ENCODE results near the gene VPS13A.

VPS13A gene

DNA sequence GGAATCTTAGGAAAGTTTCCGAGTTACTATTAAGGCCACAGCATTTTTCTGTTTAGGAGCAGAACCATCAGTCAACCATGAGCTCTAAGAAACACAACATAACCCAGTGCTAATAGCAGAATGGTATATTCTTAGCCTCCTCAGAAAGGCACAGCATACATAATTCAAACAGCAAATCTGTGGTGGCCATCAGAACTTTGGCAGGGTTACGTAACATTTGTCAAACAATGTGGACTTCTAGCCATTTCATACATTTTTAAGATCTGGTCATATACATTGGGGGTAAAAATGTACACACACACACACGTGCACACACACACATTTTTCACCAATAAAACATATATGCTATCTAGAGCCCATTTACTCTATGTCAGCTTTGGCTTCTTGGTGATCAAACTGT is 245.6 kb downstream of the VPS13A start:
- no peak for DNase-seq (ENCODE audit: low read depth in 2 of 2)
- TF ChIP-seq, protein P1, sequence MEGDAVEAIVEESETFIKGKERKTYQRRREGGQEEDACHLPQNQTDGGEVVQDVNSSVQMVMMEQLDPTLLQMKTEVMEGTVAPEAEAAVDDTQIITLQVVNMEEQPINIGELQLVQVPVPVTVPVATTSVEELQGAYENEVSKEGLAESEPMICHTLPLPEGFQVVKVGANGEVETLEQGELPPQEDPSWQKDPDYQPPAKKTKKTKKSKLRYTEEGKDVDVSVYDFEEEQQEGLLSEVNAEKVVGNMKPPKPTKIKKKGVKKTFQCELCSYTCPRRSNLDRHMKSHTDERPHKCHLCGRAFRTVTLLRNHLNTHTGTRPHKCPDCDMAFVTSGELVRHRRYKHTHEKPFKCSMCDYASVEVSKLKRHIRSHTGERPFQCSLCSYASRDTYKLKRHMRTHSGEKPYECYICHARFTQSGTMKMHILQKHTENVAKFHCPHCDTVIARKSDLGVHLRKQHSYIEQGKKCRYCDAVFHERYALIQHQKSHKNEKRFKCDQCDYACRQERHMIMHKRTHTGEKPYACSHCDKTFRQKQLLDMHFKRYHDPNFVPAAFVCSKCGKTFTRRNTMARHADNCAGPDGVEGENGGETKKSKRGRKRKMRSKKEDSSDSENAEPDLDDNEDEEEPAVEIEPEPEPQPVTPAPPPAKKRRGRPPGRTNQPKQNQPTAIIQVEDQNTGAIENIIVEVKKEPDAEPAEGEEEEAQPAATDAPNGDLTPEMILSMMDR (IDR thresholded peaks at IDR 0.05; ENCODE audit: low read depth, low read length), result no peak
- no peak overlapping the region for H3K4me3 ChIP-seq (replicated peaks in 1 of 2; ENCODE audit: low read depth in 2 of 2, low read length in 2 of 2)

DNA sequence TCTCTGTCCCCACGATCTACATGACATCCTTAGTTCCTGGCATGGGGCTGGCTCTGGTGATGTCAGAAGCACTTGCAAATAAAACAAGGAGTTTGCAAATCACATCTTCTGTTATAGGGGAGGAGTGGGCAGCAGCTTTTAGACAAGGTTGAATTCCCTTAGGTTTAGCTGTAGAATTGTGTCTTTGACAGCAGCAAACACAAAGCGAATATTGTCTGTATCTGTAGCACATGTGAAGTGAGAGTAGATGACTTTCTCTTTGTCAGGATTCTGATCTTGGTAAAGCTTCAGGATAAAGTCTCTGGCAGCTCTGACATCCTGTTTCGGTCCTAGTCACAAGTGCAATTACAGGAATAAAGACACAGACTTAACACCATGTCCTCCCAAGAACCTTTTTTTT is 246.5 kb downstream of the VPS13A start:
- H3K4me3 ChIP-seq (replicated peaks in 1 of 2; ENCODE audit: low read depth in 2 of 2, low read length in 2 of 2), result no peak overlapping the region
- DNase-seq (ENCODE audit: low read depth in 2 of 2), result no peak
- TF ChIP-seq, protein P1 (IDR thresholded peaks at IDR 0.05; ENCODE audit: low read depth, low read length), result no peak

DNA sequence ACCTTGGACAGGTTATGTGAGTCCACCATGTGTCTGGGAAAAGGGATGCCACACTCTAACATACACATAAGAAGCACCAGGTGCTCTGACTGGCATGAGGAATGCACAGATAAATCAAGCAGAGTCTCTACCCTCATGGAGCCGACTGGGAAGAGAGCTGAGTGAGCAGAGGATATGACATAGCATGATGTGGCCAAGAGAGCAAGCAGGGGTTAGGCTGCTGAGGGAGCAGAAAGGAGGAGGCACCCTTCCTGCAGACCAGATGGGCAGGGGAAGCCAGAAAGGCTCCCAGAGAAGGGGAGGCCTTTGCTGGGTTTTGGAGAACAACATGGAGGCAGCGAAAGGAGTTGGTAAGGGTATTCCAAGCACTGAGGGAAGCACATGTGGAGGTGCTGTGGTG is 247.7 kb downstream of the VPS13A start:
- DNase-seq (ENCODE audit: low read depth in 2 of 2), result peak in 1 of 2 donors; percentile 53
- TF ChIP-seq, protein P1 (IDR thresholded peaks at IDR 0.05; ENCODE audit: low read depth, low read length), result no peak
- H3K4me3 ChIP-seq (replicated peaks in 1 of 2; ENCODE audit: low read depth in 2 of 2, low read length in 2 of 2), result no peak overlapping the region

DNA sequence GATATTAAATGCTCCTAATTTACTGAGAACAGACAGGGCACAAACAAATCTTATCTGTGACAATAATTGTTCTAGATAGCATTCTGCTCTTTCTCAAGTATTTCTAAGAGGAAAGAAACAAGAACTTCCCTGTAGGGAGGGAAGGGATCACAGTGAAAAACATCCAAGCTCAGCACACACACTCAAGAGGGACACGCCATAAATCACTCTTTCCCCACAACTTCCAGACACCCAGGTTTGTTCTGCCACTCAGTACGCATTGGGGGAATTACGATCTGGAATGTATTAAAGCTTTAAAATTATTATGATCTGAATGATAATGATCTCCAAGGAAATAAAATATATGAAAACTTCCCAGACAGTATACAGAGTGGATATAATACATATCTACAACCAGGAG is 249.4 kb downstream of the VPS13A start:
- no peak overlapping the region for H3K4me3 ChIP-seq (replicated peaks in 1 of 2; ENCODE audit: low read depth in 2 of 2, low read length in 2 of 2)
- DNase-seq (ENCODE audit: low read depth in 2 of 2), result no peak
- TF ChIP-seq, protein P1 (IDR thresholded peaks at IDR 0.05; ENCODE audit: low read depth, low read length), result no peak

DNA sequence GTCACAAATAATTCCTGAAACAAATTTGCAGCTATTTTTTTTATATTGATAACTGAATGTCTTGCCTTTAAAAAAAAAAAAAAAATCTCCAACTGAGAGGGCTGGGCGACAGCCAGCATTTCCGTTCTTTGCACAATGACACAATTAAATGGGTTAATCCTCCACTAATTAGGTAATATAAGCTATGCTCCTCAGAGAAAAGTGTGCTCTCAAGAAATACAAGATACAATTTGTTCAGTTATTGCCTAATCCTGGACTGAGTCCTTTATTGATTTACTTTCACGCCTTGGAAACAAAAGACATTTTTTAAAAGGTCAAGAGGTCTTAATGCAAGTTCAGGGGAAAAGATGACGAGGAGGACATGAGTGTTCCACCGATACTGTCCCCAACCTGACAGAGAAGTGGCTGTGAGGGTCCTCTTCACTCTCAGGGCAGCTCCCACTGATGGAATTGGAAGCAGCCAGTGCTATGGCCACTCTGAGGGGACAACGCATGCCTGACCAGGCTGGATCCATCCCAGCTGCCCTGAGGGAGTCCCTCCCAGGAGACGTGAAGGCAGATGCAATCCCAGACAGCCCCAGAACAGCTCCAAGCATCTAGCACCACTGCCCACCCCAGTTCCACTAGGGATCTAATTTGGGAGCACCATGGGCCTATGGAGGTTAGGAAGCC is 250.1 kb downstream of the VPS13A start:
- no peak overlapping the region for H3K4me3 ChIP-seq (replicated peaks in 1 of 2; ENCODE audit: low read depth in 2 of 2, low read length in 2 of 2)
- no peak for DNase-seq (ENCODE audit: low read depth in 2 of 2)
- TF ChIP-seq, protein P1 (IDR thresholded peaks at IDR 0.05; ENCODE audit: low read depth, low read length), result no peak

DNA sequence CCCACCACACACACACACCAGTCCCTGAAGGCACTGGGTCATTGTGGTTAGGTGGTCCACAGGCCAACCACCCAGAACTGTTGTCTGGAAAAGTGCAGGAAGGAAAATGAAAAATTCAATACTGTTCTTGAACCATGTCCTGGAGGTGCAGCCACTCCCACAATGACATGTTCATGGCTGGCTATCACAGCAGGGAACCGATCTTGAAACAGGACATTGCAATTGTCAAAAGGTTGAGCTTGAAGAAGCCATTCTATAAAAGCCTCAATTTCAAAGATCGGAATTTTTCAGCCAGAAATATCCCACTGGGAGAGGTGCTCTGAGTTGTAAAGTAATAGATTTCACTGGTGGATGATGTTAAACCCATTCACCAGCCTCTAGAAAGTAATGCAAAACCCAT is 252.6 kb downstream of the VPS13A start:
- TF ChIP-seq, protein P1 (IDR thresholded peaks at IDR 0.05; ENCODE audit: low read depth, low read length), result no peak
- no peak for DNase-seq (ENCODE audit: low read depth in 2 of 2)
- no peak overlapping the region for H3K4me3 ChIP-seq (replicated peaks in 1 of 2; ENCODE audit: low read depth in 2 of 2, low read length in 2 of 2)

DNA sequence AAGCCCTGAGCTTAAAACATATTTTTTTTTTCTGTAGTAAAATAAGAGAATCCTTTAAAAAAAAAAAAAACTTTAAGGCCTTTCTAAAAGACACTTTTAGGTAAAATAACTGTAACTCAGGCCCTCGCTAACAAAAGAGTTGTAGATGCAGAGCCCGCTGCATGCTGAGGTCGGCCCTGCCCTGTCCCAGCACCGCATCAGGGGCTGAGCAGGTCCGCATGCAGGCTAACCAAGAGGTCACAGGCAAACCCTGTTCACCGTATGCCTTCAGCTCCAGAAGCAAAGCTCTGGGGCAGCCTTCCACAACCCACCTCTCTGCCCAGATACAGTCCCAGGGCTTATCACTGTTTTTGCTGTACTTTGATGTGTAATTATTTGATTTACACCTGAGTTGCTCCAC is 254.7 kb downstream of the VPS13A start:
- TF ChIP-seq, protein P1 (IDR thresholded peaks at IDR 0.05; ENCODE audit: low read depth, low read length), result no peak
- H3K4me3 ChIP-seq (replicated peaks in 1 of 2; ENCODE audit: low read depth in 2 of 2, low read length in 2 of 2), result no peak overlapping the region
- no peak for DNase-seq (ENCODE audit: low read depth in 2 of 2)
